H9 (cell line): ENCODE data around the gene B4GALNT4. TPM values are rescaled to one million over a fixed set of nuclear protein-coding genes. Genes with fewer than 3 reads are reported as not detected.

ENCODE experiments used
- DNase-seq: peaks from one replicate; pipeline ENCODE4 v3.0.0-alpha.2; 2017
- H2AFZ ChIP-seq: one replicate; pipeline ENCODE4 v1.6.1; 2013; ENCODE audit warnings: mild to moderate bottlenecking, low read length, control low read depth, moderate library complexity
- H2AK5ac ChIP-seq: 2 replicates; pipeline ENCODE4 v1.6.1; 2013; ENCODE audit warnings: low read length, control low read depth, mixed read lengths; ENCODE audit not compliant: insufficient read length
- H2BK120ac ChIP-seq: one replicate; pipeline ENCODE4 v1.6.1; 2013; ENCODE audit warnings: low read depth, mild to moderate bottlenecking, low read length, control low read depth, inconsistent platforms; ENCODE audit not compliant: poor library complexity, severe bottlenecking
- H2BK12ac ChIP-seq: 2 replicates; pipeline ENCODE4 v1.6.1; 2013; ENCODE audit warnings: low read length, control low read depth, mixed read lengths, low read depth; ENCODE audit not compliant: insufficient read length
- H2BK15ac ChIP-seq: 2 replicates; pipeline ENCODE4 v1.6.1; 2013; ENCODE audit warnings: low read depth, low read length, control low read depth
- H2BK20ac ChIP-seq: one replicate; pipeline ENCODE4 v1.6.1; 2013; ENCODE audit warnings: low read depth, mild to moderate bottlenecking, low read length, control low read depth, inconsistent platforms; ENCODE audit not compliant: poor library complexity, severe bottlenecking
- H2BK5ac ChIP-seq: 2 replicates; pipeline ENCODE4 v1.6.1; 2013; ENCODE audit warnings: low read length, control low read depth, mixed read lengths; ENCODE audit not compliant: insufficient read length
- H3K14ac ChIP-seq: 2 replicates; pipeline ENCODE4 v1.6.1; 2013; ENCODE audit warnings: low read length, control low read depth; ENCODE audit not compliant: insufficient read depth
- H3K18ac ChIP-seq: 2 replicates; pipeline ENCODE4 v1.6.1; 2013; ENCODE audit warnings: low read depth, mild to moderate bottlenecking, mixed read lengths, low read length, control low read depth; ENCODE audit not compliant: insufficient read length
- H3K23ac ChIP-seq: 2 replicates; pipeline ENCODE4 v1.6.1; 2013; ENCODE audit warnings: low read length, control low read depth, mixed read lengths, low read depth; ENCODE audit not compliant: insufficient read length
- H3K23me2 ChIP-seq: 2 replicates; pipeline ENCODE4 v1.6.1; 2013; ENCODE audit warnings: low read depth, mild to moderate bottlenecking, mixed read lengths, low read length, control low read depth; ENCODE audit not compliant: insufficient read length, poor library complexity, severe bottlenecking
- H3K27ac ChIP-seq: 2 replicates; pipeline ENCODE4 v1.5.1; 2013; ENCODE audit warnings: low read length, control low read depth, mixed read lengths, low read depth; ENCODE audit not compliant: insufficient read length
- H3K27me3 ChIP-seq: 2 replicates; pipeline ENCODE4 v1.6.1; 2013; ENCODE audit warnings: low read length, control low read depth, inconsistent platforms; ENCODE audit not compliant: insufficient read depth
- H3K4ac ChIP-seq: 2 replicates; pipeline ENCODE4 v1.6.1; 2013; ENCODE audit warnings: low read depth, mild to moderate bottlenecking, control low read depth, inconsistent platforms, low read length, moderate library complexity
- H3K4me1 ChIP-seq: 2 replicates; pipeline ENCODE4 v1.6.1; 2013; ENCODE audit warnings: low read length, control low read depth, inconsistent platforms; ENCODE audit not compliant: insufficient read depth
- H3K4me2 ChIP-seq: 2 replicates; pipeline ENCODE4 v1.6.1; 2013; ENCODE audit warnings: low read length, control low read depth, mixed read lengths; ENCODE audit not compliant: insufficient read length, insufficient read depth
- H3K56ac ChIP-seq: 2 replicates; pipeline ENCODE4 v1.6.1; 2013; ENCODE audit warnings: low read depth, mild to moderate bottlenecking, mixed read lengths, low read length, control low read depth; ENCODE audit not compliant: insufficient read length
- H3K79me1 ChIP-seq: 2 replicates; pipeline ENCODE4 v1.6.1; 2013; ENCODE audit warnings: low read depth, mild to moderate bottlenecking, moderate library complexity, low read length, control low read depth, inconsistent platforms; ENCODE audit not compliant: insufficient read depth, poor library complexity, severe bottlenecking
- H3K79me2 ChIP-seq: 2 replicates; pipeline ENCODE4 v1.6.1; 2013; ENCODE audit warnings: low read length, control low read depth, inconsistent platforms; ENCODE audit not compliant: insufficient read depth
- H3K9ac ChIP-seq: 2 replicates; pipeline ENCODE4 v1.6.1; 2013; ENCODE audit warnings: low read length, control low read depth, mixed read lengths; ENCODE audit not compliant: insufficient read length; ENCODE audit errors: extremely low read depth
- H3K9me3 ChIP-seq: one replicate; pipeline ENCODE4 v1.6.1; 2013; ENCODE audit warnings: low read depth, low read length, inconsistent platforms; ENCODE audit not compliant: control insufficient read depth
- H3T11ph ChIP-seq: one replicate; pipeline ENCODE4 v1.6.1; 2013; ENCODE audit warnings: mild to moderate bottlenecking, low read length, control low read depth, inconsistent platforms
- H4K20me1 ChIP-seq: one replicate; pipeline ENCODE4 v1.6.1; 2013; ENCODE audit not compliant: control insufficient read depth, insufficient read length, insufficient read depth
- H4K5ac ChIP-seq: 2 replicates; pipeline ENCODE4 v1.6.1; 2013; ENCODE audit warnings: low read depth, mild to moderate bottlenecking, mixed read lengths, low read length, control low read depth; ENCODE audit not compliant: insufficient read length
- H4K8ac ChIP-seq: replicated peaks from 2 replicates; pipeline ENCODE4 v1.6.1; 2013; ENCODE audit warnings: low read length, control low read depth, mixed read lengths, low read depth; ENCODE audit not compliant: insufficient read length
- H4K91ac ChIP-seq: 2 replicates; pipeline ENCODE4 v1.6.1; 2013; ENCODE audit warnings: low read depth, mild to moderate bottlenecking, moderate library complexity, mixed read lengths, low read length, control low read depth; ENCODE audit not compliant: insufficient read length
- H3K27ac Mint-ChIP-seq, 3 experiments: 2 replicates in 2 of 3; 3 replicates in 1 of 3; pipeline ENCODE4 v1.8.0; 2020 to 2021; ENCODE audit warnings: mixed read lengths in 3 of 3, mild to moderate bottlenecking in 1 of 3, moderate library complexity in 1 of 3
- H3K27me3 Mint-ChIP-seq: 2 replicates; pipeline ENCODE4 v1.8.0; 2021; ENCODE audit warnings: low read depth, mild to moderate bottlenecking, moderate library complexity, mixed read lengths
- H3K36me3 Mint-ChIP-seq, 3 experiments: 2 replicates in 2 of 3; 3 replicates in 1 of 3; pipeline ENCODE4 v1.8.0; 2020 to 2021; ENCODE audit warnings: low read depth in 3 of 3, mixed read lengths in 3 of 3; ENCODE audit not compliant: insufficient read depth in 1 of 3
- H3K4me1 Mint-ChIP-seq, 2 experiments: 2 replicates each; pipeline ENCODE4 v1.8.0; 2020; ENCODE audit warnings: mixed read lengths in 2 of 2
- H3K4me3 Mint-ChIP-seq, 2 experiments: 2 replicates in 1 of 2; 3 replicates in 1 of 2; pipeline ENCODE4 v1.8.0; 2020 to 2021; ENCODE audit warnings: mild to moderate bottlenecking in 2 of 2, mixed read lengths in 2 of 2, moderate library complexity in 1 of 2
- H3K9me3 Mint-ChIP-seq, 2 experiments: 2 replicates in 1 of 2; 3 replicates in 1 of 2; pipeline ENCODE4 v1.8.0; 2020; ENCODE audit warnings: mild to moderate bottlenecking in 2 of 2, mixed read lengths in 2 of 2, moderate library complexity in 1 of 2
- CTCF ChIP-seq: fragments of 200-600 bp; sonication (generic); conservative IDR thresholded peaks from 3 replicates; pipeline ENCODE4 v1.8.0; 2021; ENCODE audit warnings: antibody characterized with exemption, mild to moderate bottlenecking
- WGBS: extraction: QIAGEN DNeasy Blood & Tissue Kit; methylation state at CpG from one replicate; pipeline ENCODE4 v1.1.7; 2013; ENCODE audit warnings: missing lambda C conversion rate, low lambda C conversion rate, mixed read lengths; ENCODE audit not compliant: insufficient read length; ENCODE audit errors: extremely low coverage; 5-methylcytosine and 5-hydroxymethylcytosine counted together
- total RNA-seq: library from RNA; stranded (reverse); gene quantifications from 2 replicates; pipeline ENCODE4 v1.2.1, GENCODE V29; 2021

B4GALNT4 gene
- total RNA-seq, 1 experiment from 2014 or later: 105 TPM

- peaks cover 0 to 3% of the 10 kb centered on the region in 2 experiments; a peak in 1 of 4 replicates for H3K4me1 Mint-ChIP-seq
- Histone ChIP-seq H2BK12ac (no peak overlapping the region), H2BK120ac (no peak overlapping the region), H3K27me3 (no peaks in the 10 kb centered on the region), H3K79me1 (no peaks in the 10 kb centered on the region), H3K23ac (no peak overlapping the region), H3K4me1 (no peaks in the 10 kb centered on the region), H3K18ac (no peak overlapping the region), H3K27ac (no peak overlapping the region), H2BK15ac (no peak overlapping the region), H3K4me2 (no peak overlapping the region), H4K8ac (no peak overlapping the region), H3T11ph (no peak overlapping the region), H4K20me1 (no peaks in the 10 kb centered on the region), H2AFZ (no peak overlapping the region), H3K9me3 (no peaks in the 10 kb centered on the region), H3K79me2 (no peaks in the 10 kb centered on the region), H4K91ac (no peak overlapping the region), H2BK20ac (no peak overlapping the region), H3K23me2 (no peaks in the 10 kb centered on the region), H3K56ac (no peak overlapping the region), H2AK5ac (no peak overlapping the region), H4K5ac (no peak overlapping the region), H3K9ac (no peak overlapping the region), H3K14ac (no peak overlapping the region), H3K4ac (no peak overlapping the region), H2BK5ac (no peak overlapping the region)
- peaks cover 33 to 56% (median 46%) of the 10 kb centered on the region in 3 experiments for H3K36me3 Mint-ChIP-seq
- DNase-seq: no peak
- peak overlapping the region; percentile 9 to 51 (median 23); a peak in 5 of 7 replicates for H3K27ac Mint-ChIP-seq
- WGBS: no CpG with 5 or more reads among the region's 11 CpGs
- TF ChIP-seq CTCF: no peak
- H3K4me3 Mint-ChIP-seq: peak overlapping the region in 1 of 2 experiments; percentile 39; a peak in 3 of 5 replicates
- no peaks in the 10 kb centered on the region for H3K27me3 Mint-ChIP-seq
- no peaks in the 10 kb centered on the region; a peak in 2 of 5 replicates for H3K9me3 Mint-ChIP-seq
Measured at GRCh38 chr11:377883-378500, 8.7 kb downstream of the B4GALNT4 start.
